Measurements from ENCODE around the gene NPY4R2.
"Not testable (repeated sequence)": the region's sequence is repeated elsewhere in the genome, so short reads cannot be mapped to it uniquely, and the experiment has no call there.

The NPY4R2 gene, protein sequence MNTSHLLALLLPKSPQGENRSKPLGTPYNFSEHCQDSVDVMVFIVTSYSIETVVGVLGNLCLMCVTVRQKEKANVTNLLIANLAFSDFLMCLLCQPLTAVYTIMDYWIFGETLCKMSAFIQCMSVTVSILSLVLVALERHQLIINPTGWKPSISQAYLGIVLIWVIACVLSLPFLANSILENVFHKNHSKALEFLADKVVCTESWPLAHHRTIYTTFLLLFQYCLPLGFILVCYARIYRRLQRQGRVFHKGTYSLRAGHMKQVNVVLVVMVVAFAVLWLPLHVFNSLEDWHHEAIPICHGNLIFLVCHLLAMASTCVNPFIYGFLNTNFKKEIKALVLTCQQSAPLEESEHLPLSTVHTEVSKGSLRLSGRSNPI

GRCh38 chr10:47918475-47918874 is at the start of gene NPY4R2:
Gene NPY4R2 (plus strand): TSS chr10:47918662. CDS start chr10:47921988, 3,326 bp downstream.
- DNase-seq, result not testable (repeated sequence)

DNA sequence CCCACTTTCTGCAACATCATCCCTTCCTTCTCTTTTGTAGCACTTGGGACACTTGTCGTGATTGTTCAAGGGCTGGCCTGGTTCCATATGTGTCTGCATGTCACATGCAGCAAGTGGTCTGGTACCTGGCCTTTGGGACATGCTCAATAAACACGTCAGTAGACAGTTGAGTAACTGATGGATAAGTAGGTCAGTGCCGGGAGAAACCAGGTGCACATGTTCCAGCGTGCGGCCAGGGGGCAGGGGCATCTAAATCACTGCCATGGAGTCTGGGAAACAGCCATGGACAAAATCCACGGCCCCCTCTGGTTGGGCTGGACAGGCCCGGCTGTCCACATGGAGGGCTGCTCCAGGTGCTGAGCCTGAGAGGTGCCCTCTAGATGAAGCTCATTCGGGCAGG is 47.6 kb upstream of the NPY4R2 start:
- not testable (repeated sequence) for DNase-seq

DNA sequence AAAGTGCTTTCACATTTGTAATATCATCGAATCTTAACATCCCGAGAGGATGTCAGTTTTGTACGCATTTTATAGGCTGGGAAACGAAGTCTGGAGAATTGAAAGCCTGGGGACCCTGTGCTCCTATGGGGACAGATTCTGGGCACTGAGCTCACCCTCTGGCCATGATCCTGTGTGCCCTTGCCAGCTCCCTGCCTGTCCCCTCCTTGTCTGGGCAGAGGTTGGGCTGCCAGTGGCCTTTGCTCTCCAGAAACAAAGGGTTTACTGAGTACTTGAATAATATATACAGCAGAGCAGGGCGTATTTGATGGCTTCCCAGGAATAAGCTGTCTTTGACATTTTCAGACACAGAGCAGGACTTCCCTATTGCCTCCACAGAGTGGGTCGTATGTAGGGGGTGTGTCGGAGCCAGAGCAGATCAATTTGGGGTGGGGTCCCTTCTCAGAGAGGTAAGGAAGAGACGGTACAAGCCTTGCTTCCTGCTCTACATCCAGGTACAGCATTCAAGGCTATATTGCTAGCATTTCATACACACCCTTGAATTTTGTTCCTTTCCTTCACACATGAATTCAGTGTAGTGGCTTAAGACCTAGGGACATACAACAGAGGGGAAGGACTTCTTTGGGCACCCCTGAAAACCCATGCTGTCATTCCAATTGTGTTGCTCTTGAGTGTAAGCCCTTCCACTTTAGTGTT is 46.8 kb upstream of the NPY4R2 start:
- DNase-seq, result not testable (repeated sequence)

GRCh38 chr10:47872236-47872635 is 46.2 kb upstream of the NPY4R2 start:
- not testable (repeated sequence) for DNase-seq

- not testable (repeated sequence) for DNase-seq
Measured at GRCh38 chr10:47884239-47884638, 34.2 kb upstream of the NPY4R2 start.

DNA sequence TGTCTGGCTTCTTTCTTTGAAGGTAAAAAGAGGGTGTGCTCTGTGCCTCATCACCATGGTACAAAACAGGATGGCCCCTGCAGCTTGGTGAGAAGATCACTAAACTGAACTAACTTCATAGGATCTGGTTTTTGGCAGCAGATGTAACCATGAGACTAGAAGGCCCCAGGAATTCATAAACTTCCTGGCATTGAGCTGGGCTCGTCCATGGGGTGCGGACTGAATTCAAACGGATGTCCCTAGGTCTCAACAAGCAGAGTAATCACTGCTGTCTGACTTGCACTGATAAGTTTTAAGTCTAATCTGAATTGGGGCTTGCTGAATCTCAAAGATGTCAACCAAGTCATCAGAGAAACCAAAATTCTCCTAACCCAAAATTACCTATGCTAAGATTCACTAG is 33.5 kb upstream of the NPY4R2 start:
- not testable (repeated sequence) for DNase-seq

DNA sequence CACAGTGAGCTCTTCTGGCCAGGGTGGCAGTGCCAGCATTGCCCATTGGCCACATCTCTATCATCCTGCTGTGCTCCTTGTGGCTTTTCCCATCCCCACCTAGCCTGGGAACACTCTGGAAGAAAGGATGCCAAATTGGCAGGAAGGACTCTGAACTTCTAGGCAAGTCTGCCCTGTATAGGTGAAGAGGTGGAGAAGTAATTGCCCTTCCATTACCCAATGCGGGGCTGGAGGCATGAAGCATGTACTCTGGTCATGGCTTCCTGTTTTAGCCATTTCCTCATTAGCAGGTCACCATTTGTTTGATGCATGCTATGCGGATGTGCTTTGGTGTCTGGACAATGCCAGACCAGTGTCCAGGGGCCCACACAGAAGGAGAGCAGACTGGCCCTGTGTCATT is 32.1 kb upstream of the NPY4R2 start:
- not testable (repeated sequence) for DNase-seq

GRCh38 chr10:47886827-47887226 is 31.6 kb upstream of the NPY4R2 start:
- not testable (repeated sequence) for DNase-seq

DNA sequence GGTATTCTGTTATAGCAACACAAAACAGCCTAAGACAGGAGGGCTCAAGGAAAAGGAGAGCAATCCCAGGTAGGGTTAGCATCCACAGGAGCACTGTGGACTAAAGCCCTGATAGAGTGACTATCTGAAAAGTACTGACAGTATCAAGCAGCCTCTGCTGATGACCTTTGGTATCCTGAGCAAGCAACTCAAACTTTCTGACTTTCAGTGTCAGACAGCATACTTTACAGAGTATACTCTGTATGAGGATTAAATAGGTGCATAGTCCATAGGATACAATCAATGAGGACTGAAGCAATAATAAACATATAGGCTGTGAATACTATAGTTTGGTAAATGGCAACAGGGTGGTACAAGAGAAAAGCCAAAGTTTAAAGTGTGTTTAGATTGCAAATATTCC is 27.7 kb upstream of the NPY4R2 start:
- DNase-seq, result not testable (repeated sequence)

GRCh38 chr10:47892494-47893261 is 25.8 kb upstream of the NPY4R2 start:
- not testable (repeated sequence) for DNase-seq

DNA sequence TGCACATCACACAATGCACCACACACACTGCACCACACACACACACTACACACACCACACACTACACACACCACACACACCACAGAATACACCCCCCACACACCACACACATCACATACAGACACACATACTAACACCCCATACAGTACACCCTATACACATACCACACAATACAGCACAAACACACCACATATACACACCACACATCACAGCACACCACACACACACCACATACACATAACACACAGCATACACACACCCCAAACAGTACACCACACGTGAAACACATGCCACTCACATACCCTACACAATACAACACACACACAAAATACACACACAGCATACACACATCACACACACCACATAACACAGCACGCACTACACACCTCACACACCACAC is 23.9 kb upstream of the NPY4R2 start:
- not testable (repeated sequence) for DNase-seq

DNA sequence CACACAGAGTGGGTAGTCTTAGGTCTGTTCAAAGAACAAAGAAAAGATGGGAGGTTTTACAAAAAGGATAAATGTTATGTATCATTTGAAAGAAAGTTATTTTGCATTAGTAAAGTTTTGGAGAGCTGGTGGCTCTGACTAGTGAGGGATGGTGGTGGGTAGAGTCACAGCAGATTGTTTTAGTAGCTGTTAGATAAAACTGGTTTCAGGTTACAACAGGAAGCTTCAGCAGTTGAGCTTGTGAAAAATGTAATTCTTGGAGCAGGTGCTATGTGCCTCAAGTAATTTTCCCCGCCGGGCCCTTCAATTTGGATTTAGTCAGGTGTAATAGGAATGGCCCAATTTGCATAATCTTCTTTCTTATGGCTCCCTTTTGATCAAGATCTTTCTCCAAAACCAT is 20.6 kb upstream of the NPY4R2 start:
- DNase-seq, result not testable (repeated sequence)

DNA sequence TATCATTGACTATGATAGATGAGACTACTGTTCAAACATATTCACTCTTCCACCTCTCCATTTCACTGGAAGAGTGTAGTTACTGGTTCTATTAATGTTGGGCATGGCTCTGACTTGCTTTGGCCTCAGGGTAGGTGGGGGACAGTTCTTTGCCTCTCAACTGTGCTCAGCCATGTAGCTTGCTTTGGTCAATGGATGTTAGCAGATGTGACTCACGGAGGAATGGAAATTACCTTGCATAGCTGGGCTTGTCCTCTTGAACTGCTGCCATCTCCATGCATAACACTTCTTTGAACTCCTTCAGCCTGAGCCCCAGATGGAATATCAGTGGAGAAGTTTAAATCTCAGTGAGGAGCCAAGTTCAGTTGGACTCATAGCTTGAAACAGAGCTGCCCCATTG is 9.1 kb upstream of the NPY4R2 start:
- DNase-seq, result not testable (repeated sequence)

DNA sequence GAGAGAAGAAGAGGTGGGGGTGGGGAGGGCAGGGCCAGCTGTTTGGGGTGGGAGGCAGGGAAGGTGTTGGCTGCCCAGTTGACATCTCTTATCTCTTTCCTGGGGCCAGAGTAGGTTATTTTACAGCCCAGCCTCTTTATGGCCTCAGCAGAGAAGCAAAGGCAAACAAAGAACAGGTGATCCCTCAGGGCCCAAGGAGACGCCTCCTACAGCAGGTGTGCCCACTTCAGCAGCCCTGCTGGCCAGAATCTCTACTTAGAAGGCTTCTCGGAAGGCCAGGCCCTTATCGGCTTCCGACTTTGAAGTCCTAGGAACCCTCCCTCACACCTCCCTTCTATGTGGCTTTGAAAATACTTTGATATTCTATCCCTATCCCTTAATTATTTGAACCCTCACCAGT is 8.0 kb upstream of the NPY4R2 start:
- DNase-seq, result not testable (repeated sequence)

DNA sequence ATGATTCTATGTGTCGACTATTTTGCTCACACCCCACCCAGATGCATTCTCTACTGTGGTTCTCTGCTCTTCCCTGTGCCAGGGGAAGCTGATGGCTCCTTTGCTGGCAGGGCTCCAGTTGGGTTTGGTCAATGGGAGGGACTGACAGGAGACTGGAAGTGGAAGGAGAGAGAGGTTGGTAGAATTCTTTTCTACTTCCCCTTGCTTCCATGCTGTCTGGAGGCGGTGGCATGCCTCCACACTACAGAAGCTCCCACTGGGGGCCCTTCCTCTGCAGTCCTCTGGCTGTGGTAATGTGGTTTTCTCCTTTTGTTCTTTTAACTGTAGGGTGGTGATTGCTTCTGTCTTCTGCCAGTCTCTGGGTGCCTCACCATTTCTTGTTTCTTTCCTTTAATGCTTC is 4.4 kb upstream of the NPY4R2 start:
- DNase-seq, result not testable (repeated sequence)

DNA sequence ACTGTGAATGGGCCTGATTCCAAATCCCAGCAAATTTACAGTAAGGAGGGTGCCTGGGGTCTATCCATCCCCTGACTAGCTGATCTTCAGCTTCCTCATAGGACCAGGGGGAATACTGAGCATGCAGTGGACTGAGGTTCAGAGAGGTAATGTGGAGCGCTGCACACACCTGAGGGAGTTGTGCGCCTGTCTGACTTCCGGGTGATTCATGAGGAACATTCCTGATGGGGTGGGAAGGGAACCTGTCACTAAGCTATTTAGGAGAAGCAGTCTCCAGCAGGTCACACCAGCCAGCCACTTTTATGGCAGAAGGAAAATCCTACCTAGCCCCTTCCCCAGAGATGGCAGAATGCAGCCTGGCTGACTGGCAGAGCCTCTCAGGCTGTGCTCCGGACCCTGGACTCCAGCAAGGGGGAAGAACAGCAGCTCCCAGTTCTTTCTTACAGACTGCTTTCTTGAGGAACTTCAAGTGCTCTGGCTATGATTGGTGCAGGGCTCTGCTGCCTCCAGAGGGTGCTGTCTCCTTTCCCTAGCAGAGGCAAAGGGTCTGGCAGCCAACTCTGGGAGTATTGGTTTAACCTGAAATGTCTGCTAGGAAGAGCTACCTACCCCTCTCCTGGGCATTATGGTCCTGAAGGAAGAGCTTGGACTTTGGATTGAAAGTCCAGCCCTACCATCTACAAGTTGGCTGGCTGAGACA is 2.5 kb upstream of the NPY4R2 start:
- DNase-seq, result not testable (repeated sequence)

GRCh38 chr10:47920610-47921009 is 2.1 kb downstream of the NPY4R2 start:
- DNase-seq, result not testable (repeated sequence)

DNA sequence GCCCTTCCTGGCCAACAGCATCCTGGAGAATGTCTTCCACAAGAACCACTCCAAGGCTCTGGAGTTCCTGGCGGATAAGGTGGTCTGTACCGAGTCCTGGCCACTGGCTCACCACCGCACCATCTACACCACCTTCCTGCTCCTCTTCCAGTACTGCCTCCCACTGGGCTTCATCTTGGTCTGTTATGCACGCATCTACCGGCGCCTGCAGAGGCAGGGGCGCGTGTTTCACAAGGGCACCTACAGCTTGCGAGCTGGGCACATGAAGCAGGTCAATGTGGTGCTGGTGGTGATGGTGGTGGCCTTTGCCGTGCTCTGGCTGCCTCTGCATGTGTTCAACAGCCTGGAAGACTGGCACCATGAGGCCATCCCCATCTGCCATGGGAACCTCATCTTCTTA is 4.0 kb downstream of the NPY4R2 start:
- DNase-seq, result not testable (repeated sequence)

DNA sequence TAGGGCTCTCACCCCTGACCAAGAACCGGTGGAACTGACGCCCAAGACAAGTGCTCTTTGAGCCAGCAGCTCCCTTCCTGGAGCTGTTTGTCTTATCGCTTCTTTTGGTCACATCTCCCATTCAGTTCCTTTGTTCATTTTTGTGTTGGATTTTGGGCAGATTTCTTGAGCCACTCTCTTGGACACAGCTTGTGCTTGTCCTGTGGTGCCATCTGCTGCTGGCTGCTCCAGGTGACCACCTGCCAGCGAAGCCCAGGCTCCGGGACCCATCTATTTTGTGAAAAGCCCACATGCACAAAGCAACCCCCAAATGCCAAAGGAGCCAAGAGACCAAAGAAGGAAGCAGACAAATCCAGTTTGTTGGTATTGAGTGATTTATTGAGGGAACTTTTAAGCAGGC is 6.2 kb downstream of the NPY4R2 start:
- not testable (repeated sequence) for DNase-seq

GRCh38 chr10:47927147-47927916 is 8.9 kb downstream of the NPY4R2 start:
- not testable (repeated sequence) for DNase-seq

DNA sequence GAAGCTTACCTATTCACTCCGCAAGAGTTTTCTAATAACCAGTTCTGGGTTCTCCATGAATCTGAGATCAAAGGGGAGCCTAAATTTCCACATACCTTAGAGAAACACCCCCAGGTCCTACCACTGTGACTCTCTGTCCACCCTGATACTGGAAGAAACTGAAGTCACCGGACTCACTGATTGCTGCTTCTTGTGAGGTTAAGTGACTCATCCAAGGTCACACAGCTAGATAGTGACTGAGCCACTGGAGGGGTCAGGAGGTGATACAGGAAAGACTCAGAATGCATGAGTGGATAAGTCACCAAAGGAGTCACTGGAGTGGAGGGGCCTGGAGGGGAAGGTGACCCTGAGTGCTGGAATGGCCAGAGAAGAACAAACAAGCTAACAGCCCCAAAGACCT is 9.8 kb downstream of the NPY4R2 start:
- not testable (repeated sequence) for DNase-seq

GRCh38 chr10:47932824-47933223 is 14.4 kb downstream of the NPY4R2 start:
- DNase-seq, result not testable (repeated sequence)
